ENCODE results near the gene LPP. TPM values are rescaled to one million over a fixed set of nuclear protein-coding genes. Genes with fewer than 3 reads are reported as not detected.
A peak's percentile ranks its signal among the peaks of the same experiment; 100 is the strongest.

Gene LPP
- total RNA-seq, 4 donors from 2014 or later, result 109 to 170 (median 132) TPM

DNA sequence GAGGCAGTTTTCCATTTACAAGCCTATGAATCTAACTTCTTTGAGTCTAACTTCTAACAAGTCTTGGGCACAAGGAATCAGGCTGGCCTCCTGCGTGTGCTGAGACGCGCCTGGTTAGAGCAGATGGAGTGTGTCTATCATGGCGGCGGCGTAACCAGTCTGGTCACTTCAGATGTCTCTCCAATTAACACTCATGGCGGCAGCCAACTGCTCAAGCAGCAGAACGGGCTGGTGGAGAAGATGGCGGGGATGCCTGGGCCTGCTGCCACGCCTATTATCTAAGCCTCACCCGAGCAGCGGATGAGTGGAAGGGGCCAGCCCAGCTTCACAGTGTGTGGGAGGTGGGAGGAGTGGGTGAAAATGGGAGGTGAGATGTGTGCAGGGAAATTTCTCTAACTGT lies 771.4 kb downstream of the LPP start:
- Histone ChIP-seq H3K36me3 (no peaks in the 10 kb centered on the region), H3K4me3 (no peak overlapping the region), H3K27me3 (no peaks in the 10 kb centered on the region), H3K9me3 (no peaks in the 10 kb centered on the region), H3K4me1 (no peaks in the 10 kb centered on the region), H3K27ac (no peak overlapping the region)
- no peak for DNase-seq
- TF ChIP-seq POLR2A (IDR thresholded peaks at IDR 0.05), result no peak
- TF ChIP-seq, protein P1, sequence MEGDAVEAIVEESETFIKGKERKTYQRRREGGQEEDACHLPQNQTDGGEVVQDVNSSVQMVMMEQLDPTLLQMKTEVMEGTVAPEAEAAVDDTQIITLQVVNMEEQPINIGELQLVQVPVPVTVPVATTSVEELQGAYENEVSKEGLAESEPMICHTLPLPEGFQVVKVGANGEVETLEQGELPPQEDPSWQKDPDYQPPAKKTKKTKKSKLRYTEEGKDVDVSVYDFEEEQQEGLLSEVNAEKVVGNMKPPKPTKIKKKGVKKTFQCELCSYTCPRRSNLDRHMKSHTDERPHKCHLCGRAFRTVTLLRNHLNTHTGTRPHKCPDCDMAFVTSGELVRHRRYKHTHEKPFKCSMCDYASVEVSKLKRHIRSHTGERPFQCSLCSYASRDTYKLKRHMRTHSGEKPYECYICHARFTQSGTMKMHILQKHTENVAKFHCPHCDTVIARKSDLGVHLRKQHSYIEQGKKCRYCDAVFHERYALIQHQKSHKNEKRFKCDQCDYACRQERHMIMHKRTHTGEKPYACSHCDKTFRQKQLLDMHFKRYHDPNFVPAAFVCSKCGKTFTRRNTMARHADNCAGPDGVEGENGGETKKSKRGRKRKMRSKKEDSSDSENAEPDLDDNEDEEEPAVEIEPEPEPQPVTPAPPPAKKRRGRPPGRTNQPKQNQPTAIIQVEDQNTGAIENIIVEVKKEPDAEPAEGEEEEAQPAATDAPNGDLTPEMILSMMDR (IDR thresholded peaks at IDR 0.05), result no peak

DNA sequence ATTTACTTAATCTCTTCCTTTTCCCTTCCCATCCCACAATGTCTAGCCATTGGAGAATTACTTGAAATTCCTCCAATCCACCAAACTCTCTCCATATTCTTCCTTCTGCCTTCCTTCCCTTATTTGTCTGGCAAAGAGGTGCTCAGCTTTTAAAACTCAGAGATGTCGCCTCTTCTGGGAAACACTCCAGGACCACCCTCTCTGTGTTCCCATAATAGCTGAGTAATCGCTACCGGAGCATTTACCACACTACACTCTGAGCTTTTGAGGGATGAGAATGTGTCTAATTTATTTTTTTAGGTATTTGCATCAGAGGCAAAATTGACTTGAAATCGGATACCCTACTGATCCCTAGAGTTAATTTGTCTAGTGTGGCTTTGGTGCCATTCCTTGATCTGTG lies 772.2 kb downstream of the LPP start:
- DNase-seq, result no peak
- H3K4me1 ChIP-seq, result no peaks in the 10 kb centered on the region
- no peak for TF ChIP-seq POLR2A (IDR thresholded peaks at IDR 0.05)
- TF ChIP-seq, protein P1 (IDR thresholded peaks at IDR 0.05), result no peak
- H3K4me3 ChIP-seq, result no peak overlapping the region
- H3K27me3 ChIP-seq, result no peaks in the 10 kb centered on the region
- no peaks in the 10 kb centered on the region for H3K9me3 ChIP-seq
- H3K27ac ChIP-seq, result no peak overlapping the region
- H3K36me3 ChIP-seq, result no peaks in the 10 kb centered on the region

DNA sequence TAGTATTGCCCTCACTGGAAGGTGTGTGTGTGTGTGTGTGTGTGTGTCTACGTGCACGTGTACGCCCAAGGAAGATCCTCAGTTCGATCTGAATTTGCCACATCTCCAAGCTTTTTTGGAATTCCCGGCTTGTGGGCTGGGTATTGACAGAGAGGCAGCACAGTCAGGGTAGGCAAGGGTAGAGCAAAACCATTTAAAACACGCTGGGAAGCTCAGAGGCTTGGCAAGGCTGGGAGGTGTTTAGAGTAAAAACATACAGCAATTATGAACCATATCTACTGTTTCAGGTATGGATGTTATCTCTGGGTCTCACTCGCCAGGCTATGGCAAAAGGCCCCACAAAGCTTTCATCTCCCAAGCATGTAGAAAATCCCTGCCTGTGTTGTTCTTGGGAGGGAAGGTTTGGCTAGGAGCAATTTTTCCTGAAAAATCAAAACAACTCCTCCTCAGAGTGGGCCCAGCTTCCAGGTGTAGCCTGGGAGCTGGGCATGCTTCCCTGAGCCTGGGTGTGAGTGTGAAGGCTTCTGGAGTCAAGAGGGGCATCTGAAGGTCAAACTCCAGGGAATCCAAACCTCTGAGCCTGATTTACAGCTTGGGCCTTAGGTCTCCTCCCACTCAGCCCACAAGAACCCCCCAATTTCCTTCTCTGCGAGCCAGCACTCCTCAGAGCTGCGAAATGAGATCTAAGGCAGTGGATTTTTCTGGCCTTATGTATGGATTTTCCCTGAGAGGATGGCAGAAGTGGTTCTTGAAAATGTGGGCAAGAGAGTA lies 773.0 kb downstream of the LPP start:
- no peaks in the 10 kb centered on the region for H3K27me3 ChIP-seq
- H3K36me3 ChIP-seq, result no peaks in the 10 kb centered on the region
- H3K4me3 ChIP-seq, result no peak overlapping the region
- H3K4me1 ChIP-seq, result no peaks in the 10 kb centered on the region
- TF ChIP-seq, protein P1 (IDR thresholded peaks at IDR 0.05), result no peak
- no peak for TF ChIP-seq POLR2A (IDR thresholded peaks at IDR 0.05)
- no peak for DNase-seq
- H3K9me3 ChIP-seq, result no peaks in the 10 kb centered on the region
- no peak overlapping the region for H3K27ac ChIP-seq

DNA sequence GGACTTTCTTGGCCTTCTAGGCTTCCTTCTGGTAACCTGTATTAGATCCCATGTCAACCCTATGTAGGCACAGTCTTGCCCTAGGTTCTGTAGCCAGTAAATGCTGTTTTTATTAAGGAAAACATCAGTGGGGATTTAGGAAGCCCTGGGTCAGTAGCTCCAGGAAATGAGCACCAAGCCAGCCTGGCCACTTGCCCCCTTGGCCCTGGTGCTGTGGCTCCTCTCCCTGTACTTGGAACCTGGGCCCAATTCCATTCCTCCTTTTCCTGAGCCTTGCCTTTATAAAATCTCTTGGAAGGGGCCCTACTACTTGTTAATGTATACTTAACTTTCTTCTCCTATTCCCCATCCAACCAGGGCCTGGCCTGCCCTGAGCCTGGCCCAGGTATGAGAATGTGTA lies 774.0 kb downstream of the LPP start:
- DNase-seq, result no peak
- no peaks in the 10 kb centered on the region for H3K9me3 ChIP-seq
- TF ChIP-seq, protein P1 (IDR thresholded peaks at IDR 0.05), result no peak
- TF ChIP-seq POLR2A (IDR thresholded peaks at IDR 0.05), result no peak
- no peak overlapping the region for H3K27ac ChIP-seq
- H3K36me3 ChIP-seq, result no peaks in the 10 kb centered on the region
- H3K4me1 ChIP-seq, result no peaks in the 10 kb centered on the region
- H3K27me3 ChIP-seq, result no peaks in the 10 kb centered on the region
- H3K4me3 ChIP-seq, result no peak overlapping the region

DNA sequence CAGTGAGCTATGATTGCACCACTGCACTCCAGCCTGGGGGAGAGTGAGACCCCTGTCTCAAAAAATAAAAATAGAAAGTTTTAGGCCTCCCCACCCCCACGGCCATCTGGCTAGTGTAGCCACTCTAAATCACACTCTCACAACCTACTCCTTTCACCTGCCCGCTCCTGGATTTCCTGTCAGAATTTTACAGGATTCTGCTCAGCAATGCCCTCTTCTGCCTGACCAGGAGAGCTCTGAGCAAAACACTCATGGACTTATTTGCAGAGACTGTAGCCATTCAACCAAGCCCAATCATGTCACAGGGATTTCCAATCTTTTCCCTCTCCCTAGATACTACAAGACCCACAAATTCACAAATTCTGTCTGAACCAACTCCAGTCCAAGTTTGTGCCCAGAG lies 775.2 kb downstream of the LPP start:
- no peak for DNase-seq
- no peaks in the 10 kb centered on the region for H3K27me3 ChIP-seq
- no peaks in the 10 kb centered on the region for H3K9me3 ChIP-seq
- no peaks in the 10 kb centered on the region for H3K4me1 ChIP-seq
- H3K36me3 ChIP-seq, result no peaks in the 10 kb centered on the region
- TF ChIP-seq POLR2A (IDR thresholded peaks at IDR 0.05), result no peak
- TF ChIP-seq, protein P1 (IDR thresholded peaks at IDR 0.05), result peak in 3 of 6 experiments; percentile 37 to 46 (median 45)
- no peak overlapping the region for H3K4me3 ChIP-seq
- H3K27ac ChIP-seq, result no peak overlapping the region

All from Peyer's patch (tissue), 4 donors.